ENCODE measurements around the gene CDKL2.

CDKL2 gene

GRCh38 chr4:75630937-75631329 is 605 bp upstream of the CDKL2 start:
- no peak for TF ChIP-seq CTCF (conservative IDR thresholded peaks at IDR 0.05; ENCODE audit: low read depth, low read length)
- peak overlapping the region; percentile 79 for H3K4me3 ChIP-seq (ENCODE audit: low read length)
- no peak for DNase-seq (ENCODE audit: low read depth)

GRCh38 chr4:75629239-75629638 is 1.1 kb downstream of the CDKL2 start:
- TF ChIP-seq CTCF (conservative IDR thresholded peaks at IDR 0.05; ENCODE audit: low read depth, low read length), result no peak
- DNase-seq (ENCODE audit: low read depth), result no peak
- H3K4me3 ChIP-seq (ENCODE audit: low read length), result no peak overlapping the region

- H3K4me3 ChIP-seq (ENCODE audit: low read length), result no peak overlapping the region
- no peak for TF ChIP-seq CTCF (conservative IDR thresholded peaks at IDR 0.05; ENCODE audit: low read depth, low read length)
- DNase-seq (ENCODE audit: low read depth), result no peak
Observed at GRCh38 chr4:75623026-75623425, 7.3 kb downstream of the CDKL2 start.

GRCh38 chr4:75621715-75622114 is 8.6 kb downstream of the CDKL2 start:
- no peak for DNase-seq (ENCODE audit: low read depth)
- H3K4me3 ChIP-seq (ENCODE audit: low read length), result no peak overlapping the region
- TF ChIP-seq CTCF (conservative IDR thresholded peaks at IDR 0.05; ENCODE audit: low read depth, low read length), result no peak

- TF ChIP-seq CTCF (conservative IDR thresholded peaks at IDR 0.05; ENCODE audit: low read depth, low read length), result no peak
- no peak for DNase-seq (ENCODE audit: low read depth)
- no peak overlapping the region for H3K4me3 ChIP-seq (ENCODE audit: low read length)
Observed at GRCh38 chr4:75612306-75612705, 18.0 kb downstream of the CDKL2 start.

GRCh38 chr4:75605928-75606327 is 24.4 kb downstream of the CDKL2 start:
- H3K4me3 ChIP-seq (ENCODE audit: low read length), result no peak overlapping the region
- TF ChIP-seq CTCF (conservative IDR thresholded peaks at IDR 0.05; ENCODE audit: low read depth, low read length), result no peak
- DNase-seq (ENCODE audit: low read depth), result no peak

GRCh38 chr4:75599647-75600046 is 30.7 kb downstream of the CDKL2 start:
- H3K4me3 ChIP-seq (ENCODE audit: low read length), result no peak overlapping the region
- no peak for DNase-seq (ENCODE audit: low read depth)
- no peak for TF ChIP-seq CTCF (conservative IDR thresholded peaks at IDR 0.05; ENCODE audit: low read depth, low read length)
